RWPE1 (cell line): Measurements from ENCODE around the gene PLXDC2.

Experiments
- CTCF ChIA-PET: fragments of 350-600 bp; sonication (Branson Sonifier 250); formaldehyde crosslinking; extraction: SDS; loops from one replicate; lab custom pipeline; 2021; lab: Yijun Ruan, JAX
- POLR2A ChIA-PET: fragments of 400-600 bp; formaldehyde crosslinking; extraction: SDS; loops from one replicate; lab custom pipeline; 2020; ENCODE audit warnings: antibody characterized with exemption; ENCODE audit not compliant: low non-redundant PET; lab: Yijun Ruan, JAX
- DNase-seq: peaks from one replicate; pipeline ENCODE4 v3.0.0; 2012; ENCODE audit warnings: low spot score
- H3K27ac ChIP-seq: fragments of 450-650 bp; 2 replicates; pipeline ENCODE4 v1.5.1; 2017
- TF ChIP-seq, protein P1 (sequence below): fragments of 450-650 bp; conservative IDR thresholded peaks from 2 replicates; pipeline ENCODE4 v1.5.1; 2017; ENCODE audit warnings: low read depth, mild to moderate bottlenecking

PLXDC2 gene

DNA sequence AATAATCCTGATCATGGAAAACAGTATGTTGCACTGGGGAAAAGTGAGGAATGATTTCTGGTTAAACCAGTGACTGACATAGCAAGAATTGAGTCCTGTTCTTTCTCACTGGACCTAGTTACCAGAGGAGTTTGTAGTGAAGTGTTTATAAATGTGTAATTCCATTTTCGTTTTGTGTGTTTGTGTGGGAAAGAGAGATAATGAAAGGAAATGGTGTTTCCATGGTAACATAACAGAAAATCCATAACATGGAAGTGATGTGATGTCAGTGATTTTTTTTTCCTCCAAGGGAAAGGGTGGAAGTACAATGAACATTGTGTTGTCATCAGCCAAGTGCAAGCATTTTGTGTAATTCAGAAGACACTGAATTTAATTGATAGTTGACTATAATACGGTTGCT lies 283.9 kb downstream of the PLXDC2 start:
- CTCF ChIA-PET = no interaction called here
- no peak for DNase-seq
- no peak overlapping the region for H3K27ac ChIP-seq
- POLR2A ChIA-PET = no interaction called here
- TF ChIP-seq, protein P1, sequence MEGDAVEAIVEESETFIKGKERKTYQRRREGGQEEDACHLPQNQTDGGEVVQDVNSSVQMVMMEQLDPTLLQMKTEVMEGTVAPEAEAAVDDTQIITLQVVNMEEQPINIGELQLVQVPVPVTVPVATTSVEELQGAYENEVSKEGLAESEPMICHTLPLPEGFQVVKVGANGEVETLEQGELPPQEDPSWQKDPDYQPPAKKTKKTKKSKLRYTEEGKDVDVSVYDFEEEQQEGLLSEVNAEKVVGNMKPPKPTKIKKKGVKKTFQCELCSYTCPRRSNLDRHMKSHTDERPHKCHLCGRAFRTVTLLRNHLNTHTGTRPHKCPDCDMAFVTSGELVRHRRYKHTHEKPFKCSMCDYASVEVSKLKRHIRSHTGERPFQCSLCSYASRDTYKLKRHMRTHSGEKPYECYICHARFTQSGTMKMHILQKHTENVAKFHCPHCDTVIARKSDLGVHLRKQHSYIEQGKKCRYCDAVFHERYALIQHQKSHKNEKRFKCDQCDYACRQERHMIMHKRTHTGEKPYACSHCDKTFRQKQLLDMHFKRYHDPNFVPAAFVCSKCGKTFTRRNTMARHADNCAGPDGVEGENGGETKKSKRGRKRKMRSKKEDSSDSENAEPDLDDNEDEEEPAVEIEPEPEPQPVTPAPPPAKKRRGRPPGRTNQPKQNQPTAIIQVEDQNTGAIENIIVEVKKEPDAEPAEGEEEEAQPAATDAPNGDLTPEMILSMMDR = no peak

DNA sequence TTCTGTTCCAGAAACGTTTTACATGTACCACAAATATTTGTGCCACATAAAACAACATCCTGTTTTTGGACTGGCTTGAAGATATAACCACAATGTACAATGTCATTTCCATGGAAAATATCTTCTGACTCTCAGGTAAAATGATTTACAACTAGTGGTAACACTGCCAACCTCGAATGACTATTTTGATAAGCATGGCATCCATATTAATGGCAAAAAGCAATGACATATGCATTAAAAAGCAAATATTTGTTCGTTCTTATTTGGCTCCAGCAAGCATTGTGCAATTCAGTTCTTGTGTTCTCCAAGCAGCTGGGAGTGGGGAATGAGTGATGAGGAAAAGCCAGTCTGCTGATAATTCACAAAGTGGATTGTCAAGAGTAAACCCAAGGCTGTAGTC lies 289.0 kb downstream of the PLXDC2 start:
- POLR2A ChIA-PET = no interaction called here
- H3K27ac ChIP-seq = no peak overlapping the region
- TF ChIP-seq, protein P1 = no peak
- CTCF ChIA-PET = no interaction called here
- DNase-seq = no peak

DNA sequence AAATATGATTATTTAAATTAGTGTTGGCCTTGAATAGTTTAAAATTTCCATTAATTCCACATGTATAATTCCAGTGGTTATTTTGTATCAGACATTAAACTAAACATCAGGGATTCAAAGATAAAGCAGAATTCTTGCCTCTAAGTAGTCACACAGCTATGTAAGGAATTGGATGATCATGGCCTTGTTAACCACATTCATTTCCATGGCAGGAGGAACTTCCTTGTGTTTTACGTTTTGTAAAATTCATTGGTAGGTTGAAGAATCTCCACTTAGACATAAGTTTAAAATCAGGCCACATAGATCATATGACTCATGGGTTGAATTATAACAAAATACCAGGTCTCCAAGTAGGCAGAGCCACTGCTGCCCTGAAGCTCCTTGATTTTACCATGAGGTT lies 289.7 kb downstream of the PLXDC2 start:
- TF ChIP-seq, protein P1 = no peak
- CTCF ChIA-PET = no interaction called here
- DNase-seq = no peak
- POLR2A ChIA-PET = no interaction called here
- H3K27ac ChIP-seq = no peak overlapping the region

DNA sequence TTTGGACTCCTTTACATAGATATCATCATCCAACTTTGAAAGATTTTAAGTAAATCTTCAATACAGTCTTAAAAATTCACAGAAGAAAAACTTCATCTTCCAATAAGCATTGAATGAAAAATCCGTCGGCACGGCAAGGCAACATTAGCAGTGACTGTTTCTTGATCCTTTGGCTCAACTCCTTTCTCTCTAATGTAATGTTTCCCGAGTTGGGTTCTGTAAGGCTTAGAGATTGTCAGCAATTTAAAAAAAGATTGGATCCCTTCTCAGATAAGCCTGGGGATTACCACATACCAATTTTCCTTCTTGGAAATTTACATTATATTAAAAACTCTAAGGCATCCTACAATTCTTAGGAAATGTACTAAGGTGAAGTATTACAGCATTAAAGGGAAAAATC lies 291.8 kb downstream of the PLXDC2 start:
- TF ChIP-seq, protein P1 = no peak
- CTCF ChIA-PET = no interaction called here
- H3K27ac ChIP-seq = no peak overlapping the region

DNA sequence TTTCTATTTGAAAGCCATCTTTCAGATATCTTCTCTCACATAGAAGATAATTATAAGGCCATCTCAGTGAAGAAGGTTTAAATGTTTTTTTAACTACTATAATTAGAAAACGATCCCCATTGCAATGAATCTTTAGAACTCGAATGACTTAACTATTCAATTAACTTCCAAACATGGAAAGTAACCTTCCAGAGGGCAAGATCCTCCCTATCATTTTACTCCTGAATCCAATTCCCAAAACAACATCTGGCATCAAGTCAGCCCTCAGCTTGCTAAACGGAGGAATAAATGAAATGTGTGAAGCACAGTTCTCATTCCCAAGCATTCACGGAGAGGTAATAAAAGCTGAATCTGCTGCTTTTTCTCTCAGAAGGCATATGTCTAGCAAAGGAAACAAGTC lies 293.4 kb downstream of the PLXDC2 start:
- no peak for DNase-seq
- no peak overlapping the region for H3K27ac ChIP-seq
- TF ChIP-seq, protein P1 = no peak
- CTCF ChIA-PET = no interaction called here
- POLR2A ChIA-PET = no interaction called here

More for the DNA sequence above, 291.8 kb downstream of the PLXDC2 start:
- POLR2A ChIA-PET = no interaction called here
- no peak for DNase-seq

DNA sequence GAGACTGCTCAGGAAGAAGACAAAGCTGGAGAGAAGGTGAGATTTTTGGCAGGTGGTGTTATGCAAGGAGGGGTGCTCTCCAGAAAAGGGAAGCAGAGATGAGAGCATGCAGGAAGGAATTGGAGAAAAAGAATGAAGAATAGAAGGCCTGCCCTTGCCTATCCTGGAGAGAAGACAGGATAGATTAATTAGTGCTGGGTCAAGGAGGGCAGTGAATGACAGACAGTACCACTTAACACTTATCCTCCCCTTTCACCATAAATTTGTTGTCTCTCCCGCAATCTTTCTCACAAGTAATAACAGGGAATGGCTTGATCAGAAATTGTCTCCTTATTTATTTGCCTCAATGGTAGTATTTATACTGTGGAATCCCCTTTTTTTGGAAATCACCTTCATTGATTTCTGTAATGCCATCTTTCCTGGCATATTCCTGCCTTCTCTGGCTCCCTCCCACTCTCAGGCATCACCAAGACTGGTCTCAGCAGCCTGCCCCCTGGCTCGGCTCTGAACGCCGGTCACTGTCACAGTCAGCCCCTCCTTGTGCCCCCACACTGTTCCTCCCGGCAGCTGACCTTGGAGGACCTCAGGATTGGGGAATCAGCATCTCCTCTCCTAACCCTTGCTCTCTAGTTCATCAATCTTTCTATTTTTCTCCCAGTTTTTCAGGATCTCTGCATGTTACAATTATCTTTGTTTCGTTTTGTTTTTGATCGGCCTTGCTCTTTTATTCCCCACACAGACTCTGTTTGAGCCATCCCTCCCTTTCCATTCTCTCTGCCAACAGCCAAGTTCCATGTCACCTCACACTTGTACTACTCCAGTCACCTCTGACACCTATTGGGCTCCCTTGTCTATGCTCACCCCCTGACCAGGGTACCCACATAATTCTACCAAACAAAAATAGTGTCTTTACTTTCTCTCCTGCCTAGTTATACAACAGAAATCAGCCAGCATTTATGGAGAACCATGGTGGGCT lies 294.2 kb downstream of the PLXDC2 start:
- DNase-seq = no peak
- TF ChIP-seq, protein P1 = no peak
- H3K27ac ChIP-seq = no peak overlapping the region
- ChIA-PET POLR2A (no interaction called here), CTCF (no interaction called here)
